ENCODE results near the gene NISCH. TPM values are rescaled to one million over a fixed set of nuclear protein-coding genes. Genes with fewer than 3 reads are reported as not detected.

NISCH gene
- total RNA-seq, 8 experiments from 2014 or later = 54.4 to 134 (median 80.6) TPM

GRCh38 chr3:52487050-52487787 is 31.8 kb downstream of the NISCH start:
- Histone ChIP-seq H3K27ac (no peak overlapping the region), H3K4me3 (no peak overlapping the region), H3K4me1 (replicated peaks in 1 of 2) (peaks cover 9 to 23% of the 10 kb centered on the region in 2 donors)
- in situ Hi-C loops (cut with MboI; ENCODE audit: low pct_unique_long_range_greater_than_20kb in 2 of 9, low sequenced_read_pairs in 9 of 9, unreplicated experiment in 9 of 9) = no loop called here
- peak in 3 of 8 experiments; percentile 7 to 13 (median 12) for ATAC-seq (replicated peaks in 6 of 8)
- 67 to 100% (median 100%) methylated on average over 1 to 4 of the region's 31 CpGs; no CpG with 5 or more reads in 6 of the 10 experiments for WGBS, 10 experiments

- in situ Hi-C loops (cut with MboI; ENCODE audit: low pct_unique_long_range_greater_than_20kb in 2 of 9, low sequenced_read_pairs in 9 of 9, unreplicated experiment in 9 of 9) = no loop called here
- Histone ChIP-seq H3K27ac (no peak overlapping the region), H3K4me3 (no peak overlapping the region), H3K4me1 (replicated peaks in 1 of 2) (peaks cover 9 to 21% of the 10 kb centered on the region in 2 donors)
- ATAC-seq (replicated peaks in 6 of 8) = peak in 3 of 8 experiments; percentile 4 to 13 (median 9)
- WGBS, 10 experiments = 96 to 100% (median 98%) methylated on average over 3 to 31 of the region's 59 CpGs; no CpG with 5 or more reads in 6 of the 10 experiments
Observed at GRCh38 chr3:52487788-52488691, 32.6 kb downstream of the NISCH start.

- H3K4me3 ChIP-seq = no peak overlapping the region
- peaks cover 4 to 14% of the 10 kb centered on the region in 2 donors for H3K4me1 ChIP-seq (replicated peaks in 1 of 2)
- ATAC-seq (replicated peaks in 6 of 8) = no peak
- in situ Hi-C loops (cut with MboI; ENCODE audit: low pct_unique_long_range_greater_than_20kb in 2 of 9, low sequenced_read_pairs in 9 of 9, unreplicated experiment in 9 of 9) = no loop called here
- H3K27ac ChIP-seq = no peak overlapping the region
- 89% methylated on average over 1 of the region's 3 CpGs; no CpG with 5 or more reads in 9 of the 10 experiments for WGBS, 10 experiments
Observed at GRCh38 chr3:52488746-52489145, 33.3 kb downstream of the NISCH start.

- in situ Hi-C loops (cut with MboI; ENCODE audit: low pct_unique_long_range_greater_than_20kb in 2 of 9, low sequenced_read_pairs in 9 of 9, unreplicated experiment in 9 of 9) = no loop called here
- H3K4me3 ChIP-seq = no peak overlapping the region
- ATAC-seq (replicated peaks in 6 of 8) = no peak
- 89 to 98% methylated on average over 8 of the region's 18 CpGs; no CpG with 5 or more reads in 8 of the 10 experiments for WGBS, 10 experiments
- no peak overlapping the region for H3K27ac ChIP-seq
- peaks cover 0 to 7% of the 10 kb centered on the region in 2 donors for H3K4me1 ChIP-seq (replicated peaks in 1 of 2)
Observed at GRCh38 chr3:52489453-52489852, 34.0 kb downstream of the NISCH start.

- in situ Hi-C loops (cut with MboI; ENCODE audit: low pct_unique_long_range_greater_than_20kb in 2 of 9, low sequenced_read_pairs in 9 of 9, unreplicated experiment in 9 of 9) = no loop called here
- H3K4me1 ChIP-seq (replicated peaks in 1 of 2) = no peaks in the 10 kb centered on the region
- WGBS, 10 experiments = 50 to 100% (median 100%) methylated on average over 1 to 8 of the region's 22 CpGs; no CpG with 5 or more reads in 1 of the 10 experiments
- no peak for ATAC-seq (replicated peaks in 6 of 8)
- no peak overlapping the region for H3K4me3 ChIP-seq
- no peak overlapping the region for H3K27ac ChIP-seq
Observed at GRCh38 chr3:52490035-52490938, 34.9 kb downstream of the NISCH start.

GRCh38 chr3:52490939-52491526 is 35.6 kb downstream of the NISCH start:
- no peaks in the 10 kb centered on the region for H3K4me1 ChIP-seq (replicated peaks in 1 of 2)
- 40 to 100% (median 93%) methylated on average over 1 to 18 of the region's 23 CpGs; no CpG with 5 or more reads in 4 of the 10 experiments for WGBS, 10 experiments
- in situ Hi-C loops (cut with MboI; ENCODE audit: low pct_unique_long_range_greater_than_20kb in 2 of 9, low sequenced_read_pairs in 9 of 9, unreplicated experiment in 9 of 9) = no loop called here
- no peak overlapping the region for H3K4me3 ChIP-seq
- no peak overlapping the region for H3K27ac ChIP-seq
- ATAC-seq (replicated peaks in 6 of 8) = no peak

- in situ Hi-C loops (cut with MboI; ENCODE audit: low pct_unique_long_range_greater_than_20kb in 2 of 9, low sequenced_read_pairs in 9 of 9, unreplicated experiment in 9 of 9) = no loop called here
- Histone ChIP-seq H3K27ac (no peak overlapping the region), H3K4me1 (replicated peaks in 1 of 2) (no peaks in the 10 kb centered on the region), H3K4me3 (no peak overlapping the region)
- WGBS, 10 experiments = 80 to 100% (median 88%) methylated on average over 2 to 3 of the region's 21 CpGs; no CpG with 5 or more reads in 6 of the 10 experiments
- no peak for ATAC-seq (replicated peaks in 6 of 8)
Observed at GRCh38 chr3:52492059-52492458, 36.7 kb downstream of the NISCH start.

GRCh38 chr3:52493232-52494017 is 38.0 kb downstream of the NISCH start:
- in situ Hi-C loops (cut with MboI; ENCODE audit: low pct_unique_long_range_greater_than_20kb in 2 of 9, low sequenced_read_pairs in 9 of 9, unreplicated experiment in 9 of 9) = no loop called here
- Histone ChIP-seq H3K4me3 (no peak overlapping the region), H3K4me1 (replicated peaks in 1 of 2) (no peaks in the 10 kb centered on the region), H3K27ac (no peak overlapping the region)
- peak in 1 of 8 experiments; percentile 11 for ATAC-seq (replicated peaks in 6 of 8)
- 100% methylated on average over 1 of the region's 7 CpGs; no CpG with 5 or more reads in 7 of the 10 experiments for WGBS, 10 experiments

GRCh38 chr3:52494445-52494844 is 39.0 kb downstream of the NISCH start:
- no peak overlapping the region for H3K27ac ChIP-seq
- H3K4me3 ChIP-seq = no peak overlapping the region
- in situ Hi-C loops (cut with MboI; ENCODE audit: low pct_unique_long_range_greater_than_20kb in 2 of 9, low sequenced_read_pairs in 9 of 9, unreplicated experiment in 9 of 9) = no loop called here
- peak in 1 of 8 experiments; percentile 8 for ATAC-seq (replicated peaks in 6 of 8)
- WGBS, 10 experiments = 60% methylated on average over 1 of the region's 7 CpGs; no CpG with 5 or more reads in 9 of the 10 experiments
- no peaks in the 10 kb centered on the region for H3K4me1 ChIP-seq (replicated peaks in 1 of 2)

GRCh38 chr3:52494886-52495495 is 39.6 kb downstream of the NISCH start, which contains the start of gene STAB1:
STAB1 (plus strand) TSS chr3:52495338; CDS start chr3:52495414, 76 bp downstream.
- Histone ChIP-seq H3K4me3 (no peak within 1 kb of the TSS), H3K4me1 (replicated peaks in 1 of 2) (no peaks in the 10 kb centered on the region), H3K27ac (no peak within 1 kb of the TSS)
- in situ Hi-C loops (cut with MboI; ENCODE audit: low pct_unique_long_range_greater_than_20kb in 2 of 9, low sequenced_read_pairs in 9 of 9, unreplicated experiment in 9 of 9) = no loop called here
- peak in 5 of 8 experiments; percentile 2 to 20 (median 4) for ATAC-seq (replicated peaks in 6 of 8)
- WGBS, 10 experiments = 67 to 88% (median 84%) methylated on average over 7 to 10 of the region's 25 CpGs; no CpG with 5 or more reads in 7 of the 10 experiments

Data from motor neuron (in vitro differentiated cells).